Measurements from ENCODE around the gene HTRA1. TPM values are rescaled to one million over a fixed set of nuclear protein-coding genes. Genes with fewer than 3 reads are reported as not detected.

Gene HTRA1
- total RNA-seq, 1 experiment from 2014 or later, result 0.39 TPM

DNA sequence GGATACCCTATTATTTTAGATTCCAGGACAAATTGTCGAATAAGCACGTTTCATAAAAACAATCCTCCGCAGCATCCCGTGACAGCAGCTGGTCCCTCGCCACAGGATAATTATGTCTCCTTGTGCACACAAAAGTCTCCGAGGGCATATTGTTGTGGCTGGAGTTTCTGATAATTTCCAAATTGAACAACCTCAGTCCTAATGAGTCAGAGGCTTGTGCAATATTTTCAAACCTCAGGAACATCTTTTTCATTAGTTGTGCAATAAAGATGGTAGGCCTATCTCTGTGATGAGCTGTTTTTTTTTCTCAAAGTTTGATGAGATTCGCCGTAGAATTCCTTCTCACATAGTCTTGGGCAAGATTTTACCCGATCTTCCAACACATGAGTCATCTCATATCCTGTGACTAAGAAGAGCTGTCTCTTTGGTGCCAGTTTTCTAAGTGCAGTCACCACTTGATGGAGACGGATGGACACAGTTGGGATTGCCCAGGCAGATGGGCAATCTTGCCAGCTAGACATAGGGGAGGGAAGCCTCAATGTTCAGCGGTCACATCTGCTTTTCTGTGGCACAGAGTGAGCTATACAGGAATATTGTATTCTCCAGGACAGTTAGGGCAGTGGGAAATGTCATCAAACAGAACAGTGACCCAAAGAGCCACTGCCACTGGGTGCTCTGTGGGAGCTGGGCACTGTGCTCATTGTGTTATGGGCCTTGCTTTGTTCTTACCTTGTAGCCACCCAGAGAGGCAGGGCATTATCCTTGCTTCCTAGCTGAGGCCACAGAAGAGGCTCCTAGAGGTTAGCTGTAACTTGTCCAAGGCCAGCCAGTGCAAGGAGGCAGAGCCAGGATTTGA is 7.8 kb downstream of the HTRA1 start:
- Histone ChIP-seq H2AFZ (ENCODE audit: low read depth, low read length, poor library complexity, severe bottlenecking) (peak overlapping the region; percentile 25), H3K9me2 (ENCODE audit: insufficient read depth) (no peaks in the 10 kb centered on the region), H3K36me3 (ENCODE audit: control insufficient read depth in 1 of 2, insufficient read depth in 2 of 2, low read length in 2 of 2) (no peaks in the 10 kb centered on the region), H3K9me3 (ENCODE audit: control insufficient read depth in 1 of 2, insufficient read depth in 1 of 2, low read depth in 1 of 2, low read length in 2 of 2) (no peaks in the 10 kb centered on the region), H3K4me2 (ENCODE audit: low read length) (peak overlapping the region; percentile 44), H3K79me2 (ENCODE audit: insufficient read depth, low read length) (no peaks in the 10 kb centered on the region), H3K4me1 (ENCODE audit: control insufficient read depth in 1 of 2, insufficient read depth in 2 of 2, low read length in 2 of 2) (peaks cover 7 to 13% of the 10 kb centered on the region in 2 experiments; a peak in 3 of 4 replicates), H3K4me3 (replicated peaks in 1 of 2; ENCODE audit: low read depth in 1 of 2, low read length in 2 of 2) (no peak overlapping the region), H4K20me1 (ENCODE audit: insufficient read depth) (no peaks in the 10 kb centered on the region), H3K27me3 (ENCODE audit: insufficient read depth, low read length) (peaks cover 20% of the 10 kb centered on the region; the same call in 1 of the 2 replicates), H3K9ac (ENCODE audit: low read length) (no peak overlapping the region), H3K27ac (ENCODE audit: low read depth, low read length) (no peak overlapping the region)
- ChIA-PET RAD21 (ENCODE audit: low non-redundant PET in 1 of 2, low total read pairs in 2 of 2, uncharacterized antibody in 2 of 2, unreplicated experiment in 2 of 2) (interaction anchor here in 1 of 2 experiments (1.1 kb wide), 1 partner anchor 96 kb away, joined by 3 read pairs; no protein-coding TSS in a partner anchor), CTCF (interaction anchor here (1.1 to 2.9 kb wide), 4 partner anchors 26 to 170 kb away, joined by 3 to 7 read pairs (median 5); no protein-coding TSS in a partner anchor), POLR2A (interaction anchor here (0.8 kb wide), 1 partner anchor 14 kb away, joined by 3 read pairs; no protein-coding TSS in a partner anchor)
- no TSS peak for BruUV-seq (replicated peaks)
- intact Hi-C loops (cut with micrococcal nuclease), result no loop called here
- peak; percentile 41 for DNase-seq (ENCODE audit: low read depth, low spot score)
- peak; percentile 80 for ATAC-seq
- TF ChIP-seq ATF3 (IDR thresholded peaks at IDR 0.05) (no peak), SIN3A (IDR thresholded peaks at IDR 0.05; ENCODE audit: low read depth) (peak; percentile 27; the same call in 1 of the 2 replicates), TCF7L2 (IDR thresholded peaks at IDR 0.05; ENCODE audit: borderline replicate concordance, extremely low read depth, insufficient read depth, insufficient read length) (no peak), FOSL1 (IDR thresholded peaks at IDR 0.05; ENCODE audit: low read depth) (peak; percentile 93), JUND (IDR thresholded peaks at IDR 0.05) (peak; percentile 87), SRF (IDR thresholded peaks at IDR 0.05; ENCODE audit: low read depth) (no peak), SP1 (IDR thresholded peaks at IDR 0.05; ENCODE audit: low read depth) (peak; percentile 42), CBX3 (IDR thresholded peaks at IDR 0.05; ENCODE audit: low read depth) (peak; percentile 80), CEBPB (IDR thresholded peaks at IDR 0.05; ENCODE audit: low read depth) (peak; percentile 95), RAD21 (IDR thresholded peaks at IDR 0.05; ENCODE audit: low read depth) (peak; percentile 72)
